Measurements from ENCODE around the gene MGAT4A.
"Not testable (repeated sequence)": the region's sequence is repeated elsewhere in the genome, so short reads cannot be mapped to it uniquely, and the experiment has no call there.

MGAT4A gene

GRCh38 chr2:98759338-98759737 is 28.4 kb upstream of the MGAT4A start:
- Mint-ChIP-seq H3K4me1 (no peaks in the 10 kb centered on the region), H3K4me3 (no peak overlapping the region), H3K9me3 (no peaks in the 10 kb centered on the region), H3K27me3 (ENCODE audit: low read depth, poor library complexity) (peaks cover 21% of the 10 kb centered on the region), H3K27ac (no peak overlapping the region), H3K36me3 (ENCODE audit: low read depth) (no peaks in the 10 kb centered on the region)
- no peak for DNase-seq
- no peak for TF ChIP-seq CTCF (IDR thresholded peaks at IDR 0.05)

GRCh38 chr2:98757904-98758421 is 27.0 kb upstream of the MGAT4A start:
- H3K4me3 Mint-ChIP-seq: no peak overlapping the region
- no peak for TF ChIP-seq CTCF (IDR thresholded peaks at IDR 0.05)
- no peaks in the 10 kb centered on the region for H3K36me3 Mint-ChIP-seq (ENCODE audit: low read depth)
- no peak for DNase-seq
- no peaks in the 10 kb centered on the region for H3K4me1 Mint-ChIP-seq
- peaks cover 3% of the 10 kb centered on the region for H3K9me3 Mint-ChIP-seq
- peaks cover 29% of the 10 kb centered on the region for H3K27me3 Mint-ChIP-seq (ENCODE audit: low read depth, poor library complexity)
- H3K27ac Mint-ChIP-seq: peak overlapping the region; percentile 30

GRCh38 chr2:98753801-98754200 is 22.9 kb upstream of the MGAT4A start:
- Mint-ChIP-seq H3K4me1 (peaks cover 6% of the 10 kb centered on the region), H3K27me3 (ENCODE audit: low read depth, poor library complexity) (peaks cover 27% of the 10 kb centered on the region), H3K4me3 (no peak overlapping the region), H3K27ac (no peak overlapping the region), H3K9me3 (peaks cover 12% of the 10 kb centered on the region), H3K36me3 (ENCODE audit: low read depth) (no peaks in the 10 kb centered on the region)
- DNase-seq: no peak
- no peak for TF ChIP-seq CTCF (IDR thresholded peaks at IDR 0.05)

- peaks cover 11% of the 10 kb centered on the region for H3K4me1 Mint-ChIP-seq
- not testable (repeated sequence) for H3K36me3 Mint-ChIP-seq (ENCODE audit: low read depth); H3K27ac Mint-ChIP-seq; DNase-seq; H3K4me3 Mint-ChIP-seq
- H3K27me3 Mint-ChIP-seq (ENCODE audit: low read depth, poor library complexity): peaks cover 29% of the 10 kb centered on the region
- H3K9me3 Mint-ChIP-seq: peaks cover 12% of the 10 kb centered on the region
These were observed 21.8 kb upstream of the MGAT4A start for GRCh38 chr2:98752711-98753110.

- no peak for TF ChIP-seq CTCF (IDR thresholded peaks at IDR 0.05)
- no peak for DNase-seq
- Mint-ChIP-seq H3K36me3 (ENCODE audit: low read depth) (no peaks in the 10 kb centered on the region), H3K4me1 (peaks cover 11% of the 10 kb centered on the region), H3K27ac (no peak overlapping the region), H3K27me3 (ENCODE audit: low read depth, poor library complexity) (peaks cover 29% of the 10 kb centered on the region), H3K9me3 (peaks cover 12% of the 10 kb centered on the region), H3K4me3 (no peak overlapping the region)
These were observed 20.8 kb upstream of the MGAT4A start for GRCh38 chr2:98751748-98752147.

GRCh38 chr2:98750593-98751282 is 19.8 kb upstream of the MGAT4A start:
- Mint-ChIP-seq H3K9me3 (peaks cover 12% of the 10 kb centered on the region), H3K27ac (no peak overlapping the region), H3K4me1 (peaks cover 12% of the 10 kb centered on the region), H3K27me3 (ENCODE audit: low read depth, poor library complexity) (peaks cover 26% of the 10 kb centered on the region), H3K36me3 (ENCODE audit: low read depth) (no peaks in the 10 kb centered on the region), H3K4me3 (no peak overlapping the region)
- TF ChIP-seq CTCF (IDR thresholded peaks at IDR 0.05): no peak
- DNase-seq: no peak
